ENCODE data around the gene P2RY8. TPM values are rescaled to one million over a fixed set of nuclear protein-coding genes. Genes with fewer than 3 reads are reported as not detected.
A peak's percentile ranks its signal among the peaks of the same experiment; 100 is the strongest.

The P2RY8 gene
- total and polyA plus RNA-seq, 10 of the 15 experiments (the other 5 are each of a cell fraction or from before 2014, with no cell fraction given): 2.0 to 64.4 (median 36.5) TPM

DNA sequence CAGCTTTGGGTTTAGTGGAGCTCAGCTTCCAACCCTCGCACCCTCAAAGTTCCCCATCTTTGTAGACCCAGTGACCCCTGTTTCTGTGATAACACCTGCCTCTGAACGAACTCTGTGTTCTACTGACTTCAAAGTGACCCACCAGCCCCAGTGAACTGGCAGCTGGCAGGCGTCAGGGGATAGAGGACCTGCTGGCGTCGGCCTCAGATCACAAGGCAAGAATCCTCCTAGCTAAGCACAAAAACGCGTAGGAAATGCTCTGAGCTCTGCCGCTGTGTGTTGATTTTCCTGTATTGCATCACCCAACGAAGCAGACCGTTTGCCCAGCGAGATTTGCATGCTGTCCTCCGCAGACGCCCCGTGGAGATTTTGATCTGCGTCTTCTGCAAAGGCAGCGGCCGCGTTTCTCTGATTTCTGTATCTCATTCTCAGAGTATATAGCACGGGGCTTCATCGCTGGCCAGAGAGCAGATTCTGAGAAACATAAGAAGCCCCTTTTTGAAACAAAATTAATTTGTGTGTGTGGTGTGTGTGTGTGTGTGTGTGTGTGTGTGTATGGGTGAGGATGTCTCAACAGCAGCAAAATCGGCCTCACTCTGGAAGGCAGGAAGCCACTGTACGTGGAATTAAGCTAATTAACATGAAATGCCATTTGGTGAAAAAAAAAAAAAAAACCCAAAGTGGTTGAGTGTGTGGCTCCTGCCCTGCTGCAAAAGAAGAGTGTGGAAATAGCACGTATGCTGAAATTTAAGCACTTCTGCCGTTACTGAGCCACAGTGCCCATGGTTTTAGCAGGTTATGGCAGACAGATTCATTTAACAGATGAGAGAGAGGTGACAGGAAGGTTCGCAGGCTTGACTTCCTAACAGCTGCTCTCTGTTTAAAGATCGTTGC is 55.1 kb downstream of the P2RY8 start (continued):
- TF ChIP-seq PRDM15 (CRISPR knock-in tag; IDR thresholded peaks at IDR 0.05): no peak
- TF ChIP-seq SMAD5 (IDR thresholded peaks at IDR 0.05; ENCODE audit: low read depth): peak; percentile 23
- TF ChIP-seq GABPA (IDR thresholded peaks at IDR 0.05; ENCODE audit: low read depth): no peak
- TF ChIP-seq USF1 (IDR thresholded peaks at IDR 0.05; ENCODE audit: borderline replicate concordance, extremely low read length, insufficient read depth, low read depth, low read length): no peak
- no peak for TF ChIP-seq SMARCA5 (IDR thresholded peaks at IDR 0.05)
- TF ChIP-seq TARDBP (IDR thresholded peaks at IDR 0.05; ENCODE audit: borderline replicate concordance): no peak
- TF ChIP-seq PAX5 (IDR thresholded peaks at IDR 0.05; ENCODE audit: borderline replicate concordance, low read depth, low read length): peak; percentile 70; the same call in 1 of the 2 replicates
- TF ChIP-seq, protein P1, sequence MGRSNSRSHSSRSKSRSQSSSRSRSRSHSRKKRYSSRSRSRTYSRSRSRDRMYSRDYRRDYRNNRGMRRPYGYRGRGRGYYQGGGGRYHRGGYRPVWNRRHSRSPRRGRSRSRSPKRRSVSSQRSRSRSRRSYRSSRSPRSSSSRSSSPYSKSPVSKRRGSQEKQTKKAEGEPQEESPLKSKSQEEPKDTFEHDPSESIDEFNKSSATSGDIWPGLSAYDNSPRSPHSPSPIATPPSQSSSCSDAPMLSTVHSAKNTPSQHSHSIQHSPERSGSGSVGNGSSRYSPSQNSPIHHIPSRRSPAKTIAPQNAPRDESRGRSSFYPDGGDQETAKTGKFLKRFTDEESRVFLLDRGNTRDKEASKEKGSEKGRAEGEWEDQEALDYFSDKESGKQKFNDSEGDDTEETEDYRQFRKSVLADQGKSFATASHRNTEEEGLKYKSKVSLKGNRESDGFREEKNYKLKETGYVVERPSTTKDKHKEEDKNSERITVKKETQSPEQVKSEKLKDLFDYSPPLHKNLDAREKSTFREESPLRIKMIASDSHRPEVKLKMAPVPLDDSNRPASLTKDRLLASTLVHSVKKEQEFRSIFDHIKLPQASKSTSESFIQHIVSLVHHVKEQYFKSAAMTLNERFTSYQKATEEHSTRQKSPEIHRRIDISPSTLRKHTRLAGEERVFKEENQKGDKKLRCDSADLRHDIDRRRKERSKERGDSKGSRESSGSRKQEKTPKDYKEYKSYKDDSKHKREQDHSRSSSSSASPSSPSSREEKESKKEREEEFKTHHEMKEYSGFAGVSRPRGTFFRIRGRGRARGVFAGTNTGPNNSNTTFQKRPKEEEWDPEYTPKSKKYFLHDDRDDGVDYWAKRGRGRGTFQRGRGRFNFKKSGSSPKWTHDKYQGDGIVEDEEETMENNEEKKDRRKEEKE (IDR thresholded peaks at IDR 0.05): no peak
- TF ChIP-seq, protein P2, sequence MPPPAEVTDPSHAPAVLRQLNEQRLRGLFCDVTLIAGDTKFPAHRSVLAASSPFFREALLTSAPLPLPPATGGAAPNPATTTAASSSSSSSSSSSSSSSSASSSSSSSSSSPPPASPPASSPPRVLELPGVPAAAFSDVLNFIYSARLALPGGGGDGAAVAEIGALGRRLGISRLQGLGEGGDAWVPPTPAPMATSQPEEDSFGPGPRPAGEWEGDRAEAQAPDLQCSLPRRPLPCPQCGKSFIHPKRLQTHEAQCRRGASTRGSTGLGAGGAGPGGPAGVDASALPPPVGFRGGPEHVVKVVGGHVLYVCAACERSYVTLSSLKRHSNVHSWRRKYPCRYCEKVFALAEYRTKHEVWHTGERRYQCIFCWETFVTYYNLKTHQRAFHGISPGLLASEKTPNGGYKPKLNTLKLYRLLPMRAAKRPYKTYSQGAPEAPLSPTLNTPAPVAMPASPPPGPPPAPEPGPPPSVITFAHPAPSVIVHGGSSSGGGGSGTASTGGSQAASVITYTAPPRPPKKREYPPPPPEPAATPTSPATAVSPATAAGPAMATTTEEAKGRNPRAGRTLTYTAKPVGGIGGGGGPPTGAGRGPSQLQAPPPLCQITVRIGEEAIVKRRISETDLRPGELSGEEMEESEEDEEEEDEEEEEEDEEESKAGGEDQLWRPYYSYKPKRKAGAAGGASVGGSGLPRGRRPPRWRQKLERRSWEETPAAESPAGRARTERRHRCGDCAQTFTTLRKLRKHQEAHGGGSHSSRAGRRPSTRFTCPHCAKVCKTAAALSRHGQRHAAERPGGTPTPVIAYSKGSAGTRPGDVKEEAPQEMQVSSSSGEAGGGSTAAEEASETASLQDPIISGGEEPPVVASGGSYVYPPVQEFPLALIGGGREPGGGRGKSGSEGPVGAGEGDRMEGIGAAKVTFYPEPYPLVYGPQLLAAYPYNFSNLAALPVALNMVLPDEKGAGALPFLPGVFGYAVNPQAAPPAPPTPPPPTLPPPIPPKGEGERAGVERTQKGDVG (CRISPR knock-in tag; IDR thresholded peaks at IDR 0.05): no peak
- peak; percentile 60 to 65; a peak in 3 of 4 replicates for TF ChIP-seq BHLHE40 (IDR thresholded peaks at IDR 0.05; ENCODE audit: borderline replicate concordance in 1 of 2, low read depth in 2 of 2, low read length in 1 of 2)
- peak; percentile 89 for TF ChIP-seq MYB (IDR thresholded peaks at IDR 0.05; ENCODE audit: borderline replicate concordance, low read depth, low read length)
- no peak for TF ChIP-seq SIX5 (IDR thresholded peaks at IDR 0.05; ENCODE audit: low read depth, low read length, severe bottlenecking)
- no peak for TF ChIP-seq ZZZ3 (IDR thresholded peaks at IDR 0.05; ENCODE audit: control insufficient read depth, insufficient read length, low read depth)
- peak; percentile 27; the same call in 1 of the 2 replicates for TF ChIP-seq YY1 (IDR thresholded peaks at IDR 0.05; ENCODE audit: low read depth, low read length)
- TF ChIP-seq ESRRA (IDR thresholded peaks at IDR 0.05; ENCODE audit: low read length): no peak
- TF ChIP-seq ATF3 (IDR thresholded peaks at IDR 0.05; ENCODE audit: borderline replicate concordance, extremely low read depth, low read depth, low read length): 0 out of 2 replicates have a peak, but pooled peaks have one; percentile 25
